Transverse colon (tissue), 4 donors: ENCODE data around the gene CBLIF.

ENCODE experiments used
- POLR2A ChIP-seq: fragments of 450-650 bp; IDR thresholded peaks from one replicate; pipeline ENCODE4 v1.6.1; 2016; ENCODE audit warnings: antibody characterized with exemption, mild to moderate bottlenecking, moderate library complexity
- POLR2AphosphoS5 ChIP-seq, 3 donors: sonication (generic); formaldehyde crosslinking; IDR thresholded peaks; one replicate each; pipeline ENCODE4 v1.6.1; 2016; ENCODE audit warnings: antibody characterized with exemption in 3 of 3
- TF ChIP-seq, protein P1 (sequence below), 5 experiments: fragments of 200-600 bp in 3 of 5; fragments of 450-650 bp in 2 of 5; sonication (generic) in 3 of 5; IDR thresholded peaks; 1 replicate in 2 of 5; 2 replicates in 3 of 5; pipeline ENCODE4 v1.5.1; 2016 to 2017; ENCODE audit warnings: antibody characterized with exemption in 5 of 5, inconsistent platforms in 3 of 5, mild to moderate bottlenecking in 2 of 5, moderate library complexity in 1 of 5

DNA sequence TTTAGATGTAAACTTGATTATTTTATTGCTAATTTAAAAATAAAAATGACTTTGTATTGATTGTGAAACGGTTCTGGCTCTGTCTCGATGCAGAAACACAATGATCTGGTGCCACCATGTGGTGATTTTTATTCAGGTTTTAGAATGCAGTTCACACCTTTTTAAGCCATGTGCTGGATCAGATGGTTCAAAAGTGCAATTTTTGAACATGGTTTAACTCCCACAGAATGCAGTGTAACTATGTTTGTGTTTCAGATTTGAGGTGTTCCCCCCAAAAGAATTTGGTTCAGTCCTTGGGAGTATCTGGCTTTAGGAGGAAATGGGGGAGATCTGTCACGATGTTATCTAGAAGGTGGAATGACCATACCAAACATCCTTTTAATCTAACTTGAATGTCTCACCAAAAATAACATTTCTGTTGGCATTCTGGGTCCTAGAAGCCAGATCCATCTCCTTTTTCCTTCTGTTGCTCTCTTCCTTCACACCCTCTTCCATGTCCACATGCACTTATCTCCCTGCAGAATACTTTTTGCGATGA, 42.6 kb downstream of the CBLIF start:
- TF ChIP-seq POLR2A, result no peak
- TF ChIP-seq, protein P1, sequence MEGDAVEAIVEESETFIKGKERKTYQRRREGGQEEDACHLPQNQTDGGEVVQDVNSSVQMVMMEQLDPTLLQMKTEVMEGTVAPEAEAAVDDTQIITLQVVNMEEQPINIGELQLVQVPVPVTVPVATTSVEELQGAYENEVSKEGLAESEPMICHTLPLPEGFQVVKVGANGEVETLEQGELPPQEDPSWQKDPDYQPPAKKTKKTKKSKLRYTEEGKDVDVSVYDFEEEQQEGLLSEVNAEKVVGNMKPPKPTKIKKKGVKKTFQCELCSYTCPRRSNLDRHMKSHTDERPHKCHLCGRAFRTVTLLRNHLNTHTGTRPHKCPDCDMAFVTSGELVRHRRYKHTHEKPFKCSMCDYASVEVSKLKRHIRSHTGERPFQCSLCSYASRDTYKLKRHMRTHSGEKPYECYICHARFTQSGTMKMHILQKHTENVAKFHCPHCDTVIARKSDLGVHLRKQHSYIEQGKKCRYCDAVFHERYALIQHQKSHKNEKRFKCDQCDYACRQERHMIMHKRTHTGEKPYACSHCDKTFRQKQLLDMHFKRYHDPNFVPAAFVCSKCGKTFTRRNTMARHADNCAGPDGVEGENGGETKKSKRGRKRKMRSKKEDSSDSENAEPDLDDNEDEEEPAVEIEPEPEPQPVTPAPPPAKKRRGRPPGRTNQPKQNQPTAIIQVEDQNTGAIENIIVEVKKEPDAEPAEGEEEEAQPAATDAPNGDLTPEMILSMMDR (IDR thresholded peaks at IDR 0.05), result peak; percentile 55 to 81 (median 66)
- TF ChIP-seq POLR2AphosphoS5 (IDR thresholded peaks at IDR 0.05), result no peak
